HEK293 (cell line): ENCODE results near the gene CDH23.
A peak's percentile ranks its signal among the peaks of the same experiment; 100 is the strongest.

Experiments
- CTCF ChIA-PET: fragments of 350-600 bp; formaldehyde crosslinking; extraction: SDS; loops from one replicate; lab custom pipeline; 2021; ENCODE audit warnings: antibody characterized with exemption; lab: Yijun Ruan, JAX
- POLR2A ChIA-PET: fragments of 300-600 bp; formaldehyde crosslinking; extraction: SDS; loops from one replicate; lab custom pipeline; 2020; ENCODE audit warnings: antibody characterized with exemption, inconsistent platforms; lab: Yijun Ruan, JAX
- H3K27ac ChIP-seq: fragments of 200-500 bp; sonication (Bioruptor generic); 2 replicates; pipeline ENCODE4 v1.5.1; 2014; ENCODE audit warnings: low read depth, low read length, control low read depth, inconsistent platforms; ENCODE audit errors: extremely low read depth
- H3K36me3 ChIP-seq, 2 experiments: fragments of 200-500 bp in 1 of 2; sonication (Bioruptor generic) in 1 of 2; 1 replicate in 1 of 2; 2 replicates in 1 of 2; pipeline ENCODE4 v1.5.1; 2014 to 2017; ENCODE audit warnings: inconsistent platforms in 2 of 2, low read length in 2 of 2; ENCODE audit not compliant: control insufficient read depth in 2 of 2, insufficient read depth in 1 of 2
- H3K4me1 ChIP-seq: fragments of 200-500 bp; sonication (Bioruptor generic); 2 replicates; pipeline ENCODE4 v1.5.1; 2014; ENCODE audit warnings: mild to moderate bottlenecking, low read length, inconsistent platforms; ENCODE audit not compliant: control insufficient read depth, insufficient read depth
- H3K4me3 ChIP-seq: 2 replicates; pipeline ENCODE4 v1.5.1; 2011; ENCODE audit warnings: low read depth, mild to moderate bottlenecking, control low read depth, low read length, moderate library complexity
- H3K9me3 ChIP-seq: fragments of 200-500 bp; sonication (Bioruptor generic); 2 replicates; pipeline ENCODE4 v1.5.1; 2014; ENCODE audit warnings: low read depth, low read length, inconsistent platforms; ENCODE audit not compliant: control insufficient read depth, insufficient read depth
- EGR2 ChIP-seq: fragments of 450-650 bp; formaldehyde crosslinking; IDR thresholded peaks from 2 replicates; pipeline ENCODE4 v1.5.1; 2016; ENCODE audit warnings: low read depth, missing biosample characterization, missing genetic modification characterization
- PRDM6 ChIP-seq: fragments of 450-650 bp; formaldehyde crosslinking; IDR thresholded peaks from 2 replicates; pipeline ENCODE4 v1.5.1; 2017; ENCODE audit warnings: missing biosample characterization, missing genetic modification characterization
- ZBTB21 ChIP-seq: fragments of 450-650 bp; formaldehyde crosslinking; IDR thresholded peaks from 2 replicates; pipeline ENCODE4 v1.5.1; 2017; ENCODE audit warnings: missing biosample characterization, missing genetic modification characterization
- ZNF169 ChIP-seq: fragments of 450-650 bp; formaldehyde crosslinking; IDR thresholded peaks from 2 replicates; pipeline ENCODE4 v1.5.1; 2016; ENCODE audit warnings: missing biosample characterization, missing genetic modification characterization
- ZNF174 ChIP-seq: fragments of 450-650 bp; formaldehyde crosslinking; IDR thresholded peaks from 2 replicates; pipeline ENCODE4 v1.5.0; 2017; ENCODE audit warnings: missing biosample characterization, mild to moderate bottlenecking, missing genetic modification characterization
- ZNF24 ChIP-seq: fragments of 450-650 bp; formaldehyde crosslinking; IDR thresholded peaks from 2 replicates; pipeline ENCODE4 v1.5.1; 2016; ENCODE audit warnings: missing biosample characterization, missing genetic modification characterization
- ZNF266 ChIP-seq: fragments of 450-650 bp; formaldehyde crosslinking; IDR thresholded peaks from 2 replicates; pipeline ENCODE4 v1.5.1; 2016; ENCODE audit warnings: missing biosample characterization, missing genetic modification characterization, low read depth
- ZNF292 ChIP-seq: fragments of 450-650 bp; formaldehyde crosslinking; IDR thresholded peaks from 2 replicates; pipeline ENCODE4 v1.5.1; 2016; ENCODE audit warnings: low read depth, missing biosample characterization, missing genetic modification characterization, borderline replicate concordance
- ZNF324 ChIP-seq: fragments of 450-650 bp; formaldehyde crosslinking; IDR thresholded peaks from 2 replicates; pipeline ENCODE4 v1.5.1; 2016; ENCODE audit warnings: missing biosample characterization, missing genetic modification characterization
- ZNF391 ChIP-seq: fragments of 450-650 bp; formaldehyde crosslinking; IDR thresholded peaks from 2 replicates; pipeline ENCODE4 v1.5.1; 2016; ENCODE audit warnings: low read depth, missing biosample characterization, missing genetic modification characterization, borderline replicate concordance
- ZNF48 ChIP-seq: fragments of 450-650 bp; formaldehyde crosslinking; IDR thresholded peaks from 2 replicates; pipeline ENCODE4 v1.5.1; 2016; ENCODE audit warnings: missing biosample characterization, missing genetic modification characterization
- ZNF530 ChIP-seq: fragments of 450-650 bp; formaldehyde crosslinking; IDR thresholded peaks from 2 replicates; pipeline ENCODE4 v1.5.1; 2016; ENCODE audit warnings: low read depth, missing biosample characterization, missing genetic modification characterization
- ZNF544 ChIP-seq: fragments of 450-650 bp; formaldehyde crosslinking; IDR thresholded peaks from 2 replicates; pipeline ENCODE4 v1.5.0; 2017; ENCODE audit warnings: missing biosample characterization, missing genetic modification characterization
- ZNF596 ChIP-seq: fragments of 450-650 bp; IDR thresholded peaks from 2 replicates; pipeline ENCODE4 v1.5.0; 2018; ENCODE audit warnings: missing biosample characterization, mild to moderate bottlenecking, missing genetic modification characterization, moderate library complexity
- ZNF623 ChIP-seq: fragments of 450-650 bp; formaldehyde crosslinking; IDR thresholded peaks from 2 replicates; pipeline ENCODE4 v1.5.1; 2016; ENCODE audit warnings: missing biosample characterization, missing genetic modification characterization
- ZNF629 ChIP-seq: fragments of 450-650 bp; formaldehyde crosslinking; IDR thresholded peaks from 2 replicates; pipeline ENCODE4 v1.5.1; 2017; ENCODE audit warnings: missing biosample characterization, missing genetic modification characterization
- ZNF660 ChIP-seq: fragments of 450-650 bp; IDR thresholded peaks from 2 replicates; pipeline ENCODE4 v1.5.1; 2018; ENCODE audit warnings: missing biosample characterization, mild to moderate bottlenecking, missing genetic modification characterization
- ZNF692 ChIP-seq: fragments of 450-650 bp; formaldehyde crosslinking; IDR thresholded peaks from 2 replicates; pipeline ENCODE4 v1.5.1; 2016; ENCODE audit warnings: missing biosample characterization, missing genetic modification characterization
- ZNF837 ChIP-seq: fragments of 450-650 bp; formaldehyde crosslinking; IDR thresholded peaks from 2 replicates; pipeline ENCODE4 v1.5.1; 2016; ENCODE audit warnings: missing biosample characterization, missing genetic modification characterization
- ZNF843 ChIP-seq: fragments of 450-650 bp; formaldehyde crosslinking; IDR thresholded peaks from 2 replicates; pipeline ENCODE4 v1.5.1; 2016; ENCODE audit warnings: missing biosample characterization, missing genetic modification characterization
- TF ChIP-seq, protein P1 (sequence below): fragments of 450-650 bp; formaldehyde crosslinking; IDR thresholded peaks from 2 replicates; pipeline ENCODE4 v1.5.1; 2017; ENCODE audit warnings: missing biosample characterization, missing genetic modification characterization
- TF ChIP-seq, protein P2 (sequence below): fragments of 450-650 bp; formaldehyde crosslinking; IDR thresholded peaks from 2 replicates; pipeline ENCODE4 v1.5.1; 2016; ENCODE audit warnings: missing biosample characterization, missing genetic modification characterization, low read depth
- TF ChIP-seq, protein P3 (sequence below): fragments of 450-650 bp; formaldehyde crosslinking; IDR thresholded peaks from 2 replicates; pipeline ENCODE4 v1.5.1; 2016; ENCODE audit warnings: missing biosample characterization, missing genetic modification characterization
- TF ChIP-seq, protein P4 (sequence below): fragments of 450-650 bp; formaldehyde crosslinking; IDR thresholded peaks from 2 replicates; pipeline ENCODE4 v1.5.1; 2016; ENCODE audit warnings: missing biosample characterization, missing genetic modification characterization

Gene CDH23

GRCh38 chr10:71433768-71434744, 37.3 kb downstream of the CDH23 start:
- H3K36me3 ChIP-seq = no peaks in the 10 kb centered on the region
- H3K9me3 ChIP-seq = no peaks in the 10 kb centered on the region
- H3K4me1 ChIP-seq = no peaks in the 10 kb centered on the region
- no peak overlapping the region for H3K4me3 ChIP-seq
- ChIA-PET CTCF (interaction anchor here (1.2 to 1.3 kb wide), 2 partner anchors 8 to 50 kb away, joined by 3 to 5 read pairs; no protein-coding TSS in a partner anchor), POLR2A (no interaction called here)
- no peak overlapping the region for H3K27ac ChIP-seq
- no peak for TF ChIP-seq ZNF324 (tag by site-specific recombination)
- no peak for TF ChIP-seq PRDM6 (tag by site-specific recombination)
- TF ChIP-seq ZNF692 (tag by site-specific recombination) = no peak
- TF ChIP-seq, protein P1, sequence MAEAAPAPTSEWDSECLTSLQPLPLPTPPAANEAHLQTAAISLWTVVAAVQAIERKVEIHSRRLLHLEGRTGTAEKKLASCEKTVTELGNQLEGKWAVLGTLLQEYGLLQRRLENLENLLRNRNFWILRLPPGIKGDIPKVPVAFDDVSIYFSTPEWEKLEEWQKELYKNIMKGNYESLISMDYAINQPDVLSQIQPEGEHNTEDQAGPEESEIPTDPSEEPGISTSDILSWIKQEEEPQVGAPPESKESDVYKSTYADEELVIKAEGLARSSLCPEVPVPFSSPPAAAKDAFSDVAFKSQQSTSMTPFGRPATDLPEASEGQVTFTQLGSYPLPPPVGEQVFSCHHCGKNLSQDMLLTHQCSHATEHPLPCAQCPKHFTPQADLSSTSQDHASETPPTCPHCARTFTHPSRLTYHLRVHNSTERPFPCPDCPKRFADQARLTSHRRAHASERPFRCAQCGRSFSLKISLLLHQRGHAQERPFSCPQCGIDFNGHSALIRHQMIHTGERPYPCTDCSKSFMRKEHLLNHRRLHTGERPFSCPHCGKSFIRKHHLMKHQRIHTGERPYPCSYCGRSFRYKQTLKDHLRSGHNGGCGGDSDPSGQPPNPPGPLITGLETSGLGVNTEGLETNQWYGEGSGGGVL (tag by site-specific recombination) = 0 out of 2 replicates have a peak, but pooled peaks have one; percentile 20
- TF ChIP-seq ZNF48 = no peak
- peak; percentile 95 for TF ChIP-seq ZNF623 (tag by site-specific recombination)
- TF ChIP-seq ZNF292 (tag by site-specific recombination) = no peak
- TF ChIP-seq ZNF24 (tag by site-specific recombination) = no peak
- TF ChIP-seq ZBTB21 (tag by site-specific recombination) = no peak
- TF ChIP-seq, protein P2, sequence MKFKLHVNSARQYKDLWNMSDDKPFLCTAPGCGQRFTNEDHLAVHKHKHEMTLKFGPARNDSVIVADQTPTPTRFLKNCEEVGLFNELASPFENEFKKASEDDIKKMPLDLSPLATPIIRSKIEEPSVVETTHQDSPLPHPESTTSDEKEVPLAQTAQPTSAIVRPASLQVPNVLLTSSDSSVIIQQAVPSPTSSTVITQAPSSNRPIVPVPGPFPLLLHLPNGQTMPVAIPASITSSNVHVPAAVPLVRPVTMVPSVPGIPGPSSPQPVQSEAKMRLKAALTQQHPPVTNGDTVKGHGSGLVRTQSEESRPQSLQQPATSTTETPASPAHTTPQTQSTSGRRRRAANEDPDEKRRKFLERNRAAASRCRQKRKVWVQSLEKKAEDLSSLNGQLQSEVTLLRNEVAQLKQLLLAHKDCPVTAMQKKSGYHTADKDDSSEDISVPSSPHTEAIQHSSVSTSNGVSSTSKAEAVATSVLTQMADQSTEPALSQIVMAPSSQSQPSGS (tag by site-specific recombination) = no peak
- TF ChIP-seq ZNF544 = no peak
- TF ChIP-seq ZNF266 (tag by site-specific recombination) = no peak
- TF ChIP-seq ZNF391 (tag by site-specific recombination) = no peak
- no peak for TF ChIP-seq ZNF843
- no peak for TF ChIP-seq ZNF837
- TF ChIP-seq ZNF596 (tag by site-specific recombination) = no peak
- TF ChIP-seq ZNF174 (tag by site-specific recombination) = no peak
- TF ChIP-seq ZNF169 (tag by site-specific recombination) = no peak
- TF ChIP-seq ZNF530 (tag by site-specific recombination) = no peak
- TF ChIP-seq ZNF629 (tag by site-specific recombination) = no peak
- TF ChIP-seq, protein P3, sequence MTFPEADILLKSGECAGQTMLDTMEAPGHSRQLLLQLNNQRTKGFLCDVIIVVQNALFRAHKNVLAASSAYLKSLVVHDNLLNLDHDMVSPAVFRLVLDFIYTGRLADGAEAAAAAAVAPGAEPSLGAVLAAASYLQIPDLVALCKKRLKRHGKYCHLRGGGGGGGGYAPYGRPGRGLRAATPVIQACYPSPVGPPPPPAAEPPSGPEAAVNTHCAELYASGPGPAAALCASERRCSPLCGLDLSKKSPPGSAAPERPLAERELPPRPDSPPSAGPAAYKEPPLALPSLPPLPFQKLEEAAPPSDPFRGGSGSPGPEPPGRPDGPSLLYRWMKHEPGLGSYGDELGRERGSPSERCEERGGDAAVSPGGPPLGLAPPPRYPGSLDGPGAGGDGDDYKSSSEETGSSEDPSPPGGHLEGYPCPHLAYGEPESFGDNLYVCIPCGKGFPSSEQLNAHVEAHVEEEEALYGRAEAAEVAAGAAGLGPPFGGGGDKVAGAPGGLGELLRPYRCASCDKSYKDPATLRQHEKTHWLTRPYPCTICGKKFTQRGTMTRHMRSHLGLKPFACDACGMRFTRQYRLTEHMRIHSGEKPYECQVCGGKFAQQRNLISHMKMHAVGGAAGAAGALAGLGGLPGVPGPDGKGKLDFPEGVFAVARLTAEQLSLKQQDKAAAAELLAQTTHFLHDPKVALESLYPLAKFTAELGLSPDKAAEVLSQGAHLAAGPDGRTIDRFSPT (tag by site-specific recombination) = no peak
- peak; percentile 46; the same call in 1 of the 2 replicates for TF ChIP-seq EGR2 (tag by site-specific recombination)
- TF ChIP-seq, protein P4, sequence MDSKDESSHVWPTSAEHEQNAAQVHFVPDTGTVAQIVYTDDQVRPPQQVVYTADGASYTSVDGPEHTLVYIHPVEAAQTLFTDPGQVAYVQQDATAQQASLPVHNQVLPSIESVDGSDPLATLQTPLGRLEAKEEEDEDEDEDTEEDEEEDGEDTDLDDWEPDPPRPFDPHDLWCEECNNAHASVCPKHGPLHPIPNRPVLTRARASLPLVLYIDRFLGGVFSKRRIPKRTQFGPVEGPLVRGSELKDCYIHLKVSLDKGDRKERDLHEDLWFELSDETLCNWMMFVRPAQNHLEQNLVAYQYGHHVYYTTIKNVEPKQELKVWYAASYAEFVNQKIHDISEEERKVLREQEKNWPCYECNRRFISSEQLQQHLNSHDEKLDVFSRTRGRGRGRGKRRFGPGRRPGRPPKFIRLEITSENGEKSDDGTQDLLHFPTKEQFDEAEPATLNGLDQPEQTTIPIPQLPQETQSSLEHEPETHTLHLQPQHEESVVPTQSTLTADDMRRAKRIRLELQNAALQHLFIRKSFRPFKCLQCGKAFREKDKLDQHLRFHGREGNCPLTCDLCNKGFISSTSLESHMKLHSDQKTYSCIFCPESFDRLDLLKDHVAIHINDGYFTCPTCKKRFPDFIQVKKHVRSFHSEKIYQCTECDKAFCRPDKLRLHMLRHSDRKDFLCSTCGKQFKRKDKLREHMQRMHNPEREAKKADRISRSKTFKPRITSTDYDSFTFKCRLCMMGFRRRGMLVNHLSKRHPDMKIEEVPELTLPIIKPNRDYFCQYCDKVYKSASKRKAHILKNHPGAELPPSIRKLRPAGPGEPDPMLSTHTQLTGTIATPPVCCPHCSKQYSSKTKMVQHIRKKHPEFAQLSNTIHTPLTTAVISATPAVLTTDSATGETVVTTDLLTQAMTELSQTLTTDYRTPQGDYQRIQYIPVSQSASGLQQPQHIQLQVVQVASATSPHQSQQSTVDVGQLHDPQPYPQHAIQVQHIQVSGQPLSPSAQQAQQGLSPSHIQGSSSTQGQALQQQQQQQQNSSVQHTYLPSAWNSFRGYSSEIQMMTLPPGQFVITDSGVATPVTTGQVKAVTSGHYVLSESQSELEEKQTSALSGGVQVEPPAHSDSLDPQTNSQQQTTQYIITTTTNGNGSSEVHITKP = peak; percentile 80
- TF ChIP-seq ZNF660 (tag by site-specific recombination) = no peak
